SH-SY5Y (cell line): Measurements from ENCODE around the gene ARHGAP24.

Source experiments
- GATA2 ChIP-seq: IDR thresholded peaks from 2 replicates; pipeline ENCODE4 v1.6.1; 2011; ENCODE audit warnings: mild to moderate bottlenecking, low read depth, low read length
- GATA3 ChIP-seq: IDR thresholded peaks from 2 replicates; pipeline ENCODE4 v1.6.1; 2011; ENCODE audit warnings: low read depth, mild to moderate bottlenecking, low read length, moderate library complexity

GRCh38 chr4:85611661-85612060 is 136.7 kb downstream of the ARHGAP24 start:
- no peak for TF ChIP-seq GATA3
- no peak for TF ChIP-seq GATA2
